CD14-positive monocyte (primary cell): ENCODE data around the gene OPRM1. TPM values are rescaled to one million over a fixed set of nuclear protein-coding genes. Genes with fewer than 3 reads are reported as not detected.

ENCODE experiments used
- DNase-seq, 3 donors: peaks; one replicate each; pipeline ENCODE4 v3.0.0-alpha.2; 2011 to 2022
- H2AFZ ChIP-seq: 2 replicates; pipeline ENCODE4 v1.6.0; 2012; ENCODE audit warnings: mild to moderate bottlenecking, low read depth, low read length, inconsistent platforms; ENCODE audit not compliant: insufficient read depth, poor library complexity, severe bottlenecking
- H3K27ac ChIP-seq, 2 donors: 1 replicate in 1 of 2; 2 replicates in 1 of 2; pipeline ENCODE4 v1.5.1; 2012 to 2013; ENCODE audit warnings: low read length in 2 of 2, control low read depth in 1 of 2, inconsistent platforms in 1 of 2, low read depth in 1 of 2, mild to moderate bottlenecking in 1 of 2
- H3K27me3 ChIP-seq, 2 donors: one replicate each; pipeline versions ENCODE4 v1.6.0 to v1.6.1; 2011 to 2013; ENCODE audit warnings: low read length in 2 of 2; ENCODE audit not compliant: control insufficient read depth in 2 of 2, insufficient read depth in 2 of 2
- H3K36me3 ChIP-seq, 2 donors: replicated peaks in 1 of 2; 1 replicate in 1 of 2; 2 replicates in 1 of 2; pipeline versions ENCODE4 v1.5.1 to v1.6.1; 2012 to 2013; ENCODE audit warnings: low read length in 2 of 2, control low read depth in 1 of 2, inconsistent platforms in 1 of 2, mild to moderate bottlenecking in 1 of 2; ENCODE audit not compliant: insufficient read depth in 2 of 2, control insufficient read depth in 1 of 2
- H3K4me1 ChIP-seq, 2 donors: 1 replicate in 1 of 2; 2 replicates in 1 of 2; pipeline versions ENCODE4 v1.5.1 to v1.6.1; 2012 to 2013; ENCODE audit warnings: low read length in 2 of 2, control low read depth in 1 of 2, inconsistent platforms in 1 of 2, mild to moderate bottlenecking in 1 of 2, moderate library complexity in 1 of 2; ENCODE audit not compliant: insufficient read depth in 2 of 2, control insufficient read depth in 1 of 2
- H3K4me2 ChIP-seq: replicated peaks from 2 replicates; pipeline ENCODE3; 2012; ENCODE audit warnings: low read length, moderate library complexity, mild to moderate bottlenecking; ENCODE audit not compliant: poor library complexity, severe bottlenecking; ENCODE audit errors: extremely low read depth
- H3K4me3 ChIP-seq, 3 experiments: fragments of 200-600 bp in 1 of 3; sonication (generic) in 1 of 3; replicated peaks in 1 of 3; 1 replicate in 2 of 3; 2 replicates in 1 of 3; pipeline ENCODE4 v1.5.1; 2011 to 2013; ENCODE audit warnings: low read length in 3 of 3, mild to moderate bottlenecking in 3 of 3, control low read depth in 2 of 3, low read depth in 2 of 3, inconsistent platforms in 1 of 3, moderate library complexity in 1 of 3
- H3K79me2 ChIP-seq: 2 replicates; pipeline ENCODE4 v1.6.0; 2012; ENCODE audit warnings: mild to moderate bottlenecking, control low read depth, inconsistent platforms, low read length, moderate library complexity; ENCODE audit not compliant: insufficient read depth
- H3K9ac ChIP-seq: 2 replicates; pipeline ENCODE4 v1.6.0; 2017; ENCODE audit warnings: low read length, mild to moderate bottlenecking; ENCODE audit not compliant: insufficient read depth, poor library complexity, severe bottlenecking
- H3K9me3 ChIP-seq, 2 donors: replicated peaks in 1 of 2; 1 replicate in 1 of 2; 2 replicates in 1 of 2; pipeline versions ENCODE4 v1.5.1 to v1.6.1; 2012 to 2013; ENCODE audit warnings: low read length in 2 of 2, control low read depth in 1 of 2; ENCODE audit not compliant: control insufficient read depth in 1 of 2, insufficient read depth in 1 of 2
- H4K20me1 ChIP-seq: 2 replicates; pipeline ENCODE4 v1.6.0; 2012; ENCODE audit warnings: mild to moderate bottlenecking, low read length, control low read depth, moderate library complexity; ENCODE audit not compliant: insufficient read depth
- H3K27ac Mint-ChIP-seq, 7 donors: one replicate each; pipeline ENCODE4 v1.8.0; 2020; ENCODE audit warnings: mild to moderate bottlenecking in 7 of 7, mixed read lengths in 7 of 7, moderate library complexity in 6 of 7, inconsistent platforms in 2 of 7
- H3K27me3 Mint-ChIP-seq, 3 donors: one replicate each; pipeline ENCODE4 v1.8.0; 2021 to 2022; ENCODE audit warnings: low read depth in 3 of 3, mild to moderate bottlenecking in 3 of 3, mixed read lengths in 3 of 3, moderate library complexity in 3 of 3, inconsistent platforms in 1 of 3
- H3K36me3 Mint-ChIP-seq, 2 donors: one replicate each; pipeline ENCODE4 v1.8.0; 2020; ENCODE audit warnings: mixed read lengths in 2 of 2, inconsistent platforms in 1 of 2, mild to moderate bottlenecking in 1 of 2
- H3K4me1 Mint-ChIP-seq: one replicate; pipeline ENCODE4 v1.8.0; 2020; ENCODE audit warnings: mild to moderate bottlenecking, mixed read lengths
- H3K4me3 Mint-ChIP-seq, 2 donors: one replicate each; pipeline ENCODE4 v1.8.0; 2020; ENCODE audit warnings: mild to moderate bottlenecking in 2 of 2, mixed read lengths in 2 of 2, moderate library complexity in 1 of 2
- H3K9me3 Mint-ChIP-seq, 7 donors: one replicate each; pipeline ENCODE4 v1.8.0; 2020 to 2022; ENCODE audit warnings: mixed read lengths in 7 of 7, mild to moderate bottlenecking in 6 of 7, moderate library complexity in 6 of 7, inconsistent platforms in 2 of 7
- WGBS: methylation state at CpG from one replicate; pipeline ENCODE4 v1.1.5; 2013; ENCODE audit warnings: missing lambda C conversion rate; ENCODE audit not compliant: insufficient coverage; 5-methylcytosine and 5-hydroxymethylcytosine counted together
- intact Hi-C, 2 donors: fragments of 100-400 bp; cut with micrococcal nuclease; formaldehyde crosslinking; loops; one replicate each; pipeline versions ENCODE4 v1.15.0 to v1.15.1; 2023
- polyA plus RNA-seq, 3 donors: library from polyadenylated mRNA; depleted of rRNA in 1 of 3; unstranded in 2 of 3; stranded (reverse) in 1 of 3; fragments of 300-500 nt in 2 of 3; fragments of >200 nt in 1 of 3; fragmentation: Illumina TruSeq in 2 of 3; gene quantifications; 1 replicate in 2 of 3; 2 replicates in 1 of 3; pipeline ENCODE4 v1.2.3, GENCODE V29; 2012 to 2021
- TF ChIP-seq, protein P1 (sequence below): fragments of 200-600 bp; IDR thresholded peaks from one replicate; pipeline ENCODE4 v1.8.0; 2022; ENCODE audit warnings: antibody characterized with exemption, mild to moderate bottlenecking

The OPRM1 gene
- polyA plus RNA-seq, 3 donors, result not detected

DNA sequence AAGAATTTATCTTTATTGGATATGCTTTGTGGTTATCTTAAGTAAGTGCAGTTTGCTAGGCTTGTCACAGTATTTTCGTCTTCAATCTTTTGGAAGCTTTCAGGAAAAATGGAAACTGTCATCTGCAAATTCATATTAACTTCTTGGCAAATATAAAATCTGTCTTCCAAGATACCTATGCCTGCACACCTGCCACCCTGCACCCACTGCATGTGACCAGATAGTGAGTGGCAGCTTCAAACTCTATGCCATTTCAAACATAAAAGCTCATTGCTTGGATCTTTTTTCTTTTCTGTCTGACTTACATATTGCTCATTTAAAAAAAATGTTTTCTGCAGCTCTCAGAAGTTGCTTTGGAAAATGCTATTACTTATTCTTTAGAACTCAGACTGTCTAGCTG lies 14.1 kb downstream of the OPRM1 start:
- Histone ChIP-seq H3K9me3 (no peaks in the 10 kb centered on the region), H3K9ac (no peak overlapping the region), H3K27ac (no peak overlapping the region), H2AFZ (no peak overlapping the region), H3K4me2 (no peak overlapping the region), H4K20me1 (no peaks in the 10 kb centered on the region), H3K4me1 (no peaks in the 10 kb centered on the region), H3K27me3 (no peaks in the 10 kb centered on the region), H3K36me3 (no peaks in the 10 kb centered on the region), H3K79me2 (no peaks in the 10 kb centered on the region), H3K4me3 (no peak overlapping the region)
- Mint-ChIP-seq H3K4me1 (no peaks in the 10 kb centered on the region), H3K9me3 (peaks cover 0 to 3% (median 1%) of the 10 kb centered on the region in 7 donors), H3K27me3 (peaks cover 0 to 2% (median 0%) of the 10 kb centered on the region in 3 donors), H3K27ac (no peak overlapping the region), H3K4me3 (no peak overlapping the region), H3K36me3 (no peaks in the 10 kb centered on the region)
- TF ChIP-seq, protein P1, sequence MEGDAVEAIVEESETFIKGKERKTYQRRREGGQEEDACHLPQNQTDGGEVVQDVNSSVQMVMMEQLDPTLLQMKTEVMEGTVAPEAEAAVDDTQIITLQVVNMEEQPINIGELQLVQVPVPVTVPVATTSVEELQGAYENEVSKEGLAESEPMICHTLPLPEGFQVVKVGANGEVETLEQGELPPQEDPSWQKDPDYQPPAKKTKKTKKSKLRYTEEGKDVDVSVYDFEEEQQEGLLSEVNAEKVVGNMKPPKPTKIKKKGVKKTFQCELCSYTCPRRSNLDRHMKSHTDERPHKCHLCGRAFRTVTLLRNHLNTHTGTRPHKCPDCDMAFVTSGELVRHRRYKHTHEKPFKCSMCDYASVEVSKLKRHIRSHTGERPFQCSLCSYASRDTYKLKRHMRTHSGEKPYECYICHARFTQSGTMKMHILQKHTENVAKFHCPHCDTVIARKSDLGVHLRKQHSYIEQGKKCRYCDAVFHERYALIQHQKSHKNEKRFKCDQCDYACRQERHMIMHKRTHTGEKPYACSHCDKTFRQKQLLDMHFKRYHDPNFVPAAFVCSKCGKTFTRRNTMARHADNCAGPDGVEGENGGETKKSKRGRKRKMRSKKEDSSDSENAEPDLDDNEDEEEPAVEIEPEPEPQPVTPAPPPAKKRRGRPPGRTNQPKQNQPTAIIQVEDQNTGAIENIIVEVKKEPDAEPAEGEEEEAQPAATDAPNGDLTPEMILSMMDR, result no peak
- no CpG with 5 or more reads among the region's 1 CpG for WGBS
- intact Hi-C loops, result no loop called here
- no peak for DNase-seq

DNA sequence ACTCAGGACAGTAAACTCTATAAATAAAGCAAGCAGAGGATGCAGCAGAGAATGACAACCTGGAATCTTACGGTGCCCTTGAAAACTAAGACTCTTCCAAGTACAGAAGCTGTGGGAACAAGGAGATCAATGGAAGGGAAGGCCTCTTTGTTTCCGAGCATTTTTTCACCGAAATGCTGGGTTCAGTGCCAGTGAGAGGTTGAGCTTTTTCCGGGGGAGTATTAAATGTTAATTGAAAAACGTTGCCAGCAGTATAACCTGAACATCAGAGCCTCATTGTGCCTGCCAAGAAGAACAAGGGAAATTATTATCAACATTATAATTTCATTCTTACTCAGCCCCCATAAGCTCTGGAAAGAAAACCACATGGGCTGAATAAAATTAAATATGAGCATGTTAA lies 17.5 kb downstream of the OPRM1 start:
- H3K4me3 ChIP-seq, result no peak overlapping the region
- no peak overlapping the region for H3K27ac ChIP-seq
- no peak overlapping the region for H2AFZ ChIP-seq
- intact Hi-C loops, result no loop called here
- no peaks in the 10 kb centered on the region for H4K20me1 ChIP-seq
- H3K4me1 Mint-ChIP-seq, result no peaks in the 10 kb centered on the region
- no peak overlapping the region for H3K4me3 Mint-ChIP-seq
- TF ChIP-seq, protein P1, result no peak
- no peaks in the 10 kb centered on the region for H3K9me3 ChIP-seq
- H3K9me3 Mint-ChIP-seq, result peaks cover 0 to 3% (median 1%) of the 10 kb centered on the region in 7 donors
- H3K27me3 ChIP-seq, result no peaks in the 10 kb centered on the region
- H3K36me3 ChIP-seq, result no peaks in the 10 kb centered on the region
- no peak overlapping the region for H3K27ac Mint-ChIP-seq
- no peak overlapping the region for H3K4me2 ChIP-seq
- WGBS, result no CpG with 5 or more reads among the region's 5 CpGs
- H3K4me1 ChIP-seq, result no peaks in the 10 kb centered on the region
- H3K36me3 Mint-ChIP-seq, result no peaks in the 10 kb centered on the region
- peaks cover 0 to 2% (median 2%) of the 10 kb centered on the region in 3 donors for H3K27me3 Mint-ChIP-seq
- DNase-seq, result no peak
- H3K79me2 ChIP-seq, result no peaks in the 10 kb centered on the region
- no peak overlapping the region for H3K9ac ChIP-seq
